ENCODE results near the gene SMARCC2.

SMARCC2 gene

DNA sequence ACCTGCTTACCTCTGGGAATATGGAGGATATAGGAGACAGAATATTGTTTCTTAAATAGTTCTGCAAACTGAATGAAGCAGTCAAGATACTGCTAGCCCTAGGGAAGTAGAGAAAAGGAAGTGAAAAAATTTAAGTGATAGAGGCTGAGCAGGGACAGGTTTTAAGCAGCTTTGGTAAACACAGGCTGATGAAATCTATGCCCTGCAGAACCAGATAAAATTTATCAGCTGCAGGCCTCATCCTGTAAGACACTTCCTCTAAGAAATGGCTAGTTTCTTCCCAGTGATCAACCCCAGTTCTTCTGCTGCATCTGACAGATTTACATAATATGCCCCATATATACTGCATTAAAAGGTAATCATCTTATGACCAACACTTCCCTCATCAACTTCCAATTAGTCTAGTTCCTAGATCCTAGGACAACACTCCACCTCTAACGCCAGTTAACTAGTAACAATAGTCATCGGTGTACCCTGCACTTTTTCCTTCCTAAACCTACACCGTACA is 62.5 kb downstream of the SMARCC2 start:
- in situ Hi-C loops (cut with MboI; ENCODE audit: low sequenced_read_pairs, unreplicated experiment), result no loop called here
- TF ChIP-seq, protein P1, sequence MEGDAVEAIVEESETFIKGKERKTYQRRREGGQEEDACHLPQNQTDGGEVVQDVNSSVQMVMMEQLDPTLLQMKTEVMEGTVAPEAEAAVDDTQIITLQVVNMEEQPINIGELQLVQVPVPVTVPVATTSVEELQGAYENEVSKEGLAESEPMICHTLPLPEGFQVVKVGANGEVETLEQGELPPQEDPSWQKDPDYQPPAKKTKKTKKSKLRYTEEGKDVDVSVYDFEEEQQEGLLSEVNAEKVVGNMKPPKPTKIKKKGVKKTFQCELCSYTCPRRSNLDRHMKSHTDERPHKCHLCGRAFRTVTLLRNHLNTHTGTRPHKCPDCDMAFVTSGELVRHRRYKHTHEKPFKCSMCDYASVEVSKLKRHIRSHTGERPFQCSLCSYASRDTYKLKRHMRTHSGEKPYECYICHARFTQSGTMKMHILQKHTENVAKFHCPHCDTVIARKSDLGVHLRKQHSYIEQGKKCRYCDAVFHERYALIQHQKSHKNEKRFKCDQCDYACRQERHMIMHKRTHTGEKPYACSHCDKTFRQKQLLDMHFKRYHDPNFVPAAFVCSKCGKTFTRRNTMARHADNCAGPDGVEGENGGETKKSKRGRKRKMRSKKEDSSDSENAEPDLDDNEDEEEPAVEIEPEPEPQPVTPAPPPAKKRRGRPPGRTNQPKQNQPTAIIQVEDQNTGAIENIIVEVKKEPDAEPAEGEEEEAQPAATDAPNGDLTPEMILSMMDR (IDR thresholded peaks at IDR 0.05; ENCODE audit: borderline replicate concordance, control extremely low read depth, extremely low read depth, insufficient read depth, missing control alignments), result no peak
- no peak for DNase-seq (ENCODE audit: low spot score)

DNA sequence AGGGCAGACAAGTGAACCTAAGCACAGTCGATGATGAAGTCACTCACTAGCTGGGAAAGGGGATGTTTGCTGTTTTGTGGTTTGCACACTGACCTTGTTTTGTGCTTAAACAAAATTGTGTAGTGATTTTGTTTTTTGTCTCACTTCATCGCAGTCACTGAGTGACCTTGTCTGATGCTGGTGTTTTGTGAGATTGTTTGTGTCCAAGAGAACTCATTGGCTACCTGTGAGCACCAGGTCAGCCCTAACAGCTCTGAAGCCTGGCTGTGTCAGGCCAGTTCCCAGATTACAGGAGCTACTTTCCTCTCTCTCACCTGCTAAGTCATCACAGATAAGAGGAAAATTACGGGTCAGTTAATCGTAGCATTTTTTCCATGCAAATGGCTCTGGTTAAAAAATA is 65.2 kb downstream of the SMARCC2 start:
- no peak for DNase-seq (ENCODE audit: low spot score)
- in situ Hi-C loops (cut with MboI; ENCODE audit: low sequenced_read_pairs, unreplicated experiment), result no loop called here
- TF ChIP-seq, protein P1 (IDR thresholded peaks at IDR 0.05; ENCODE audit: borderline replicate concordance, control extremely low read depth, extremely low read depth, insufficient read depth, missing control alignments), result no peak

DNA sequence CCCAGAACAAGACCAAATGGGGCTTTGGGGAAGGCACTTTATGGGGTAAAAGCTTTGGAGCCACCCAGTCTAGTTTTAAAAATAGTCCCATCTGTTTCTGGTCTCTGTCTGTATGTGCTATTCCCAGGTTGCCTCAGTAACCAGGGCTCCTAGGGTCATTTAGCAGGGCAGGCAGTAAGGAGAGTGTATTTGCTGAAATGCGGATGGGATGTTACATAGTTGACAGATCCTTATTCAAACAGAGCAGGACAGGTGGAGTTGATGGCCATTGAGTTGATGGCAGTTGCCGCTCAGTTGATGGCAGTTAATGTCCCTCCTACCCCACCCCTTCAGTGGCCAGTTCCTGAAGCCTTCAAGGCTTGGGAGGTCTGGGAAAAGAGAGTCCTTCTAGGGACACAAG is 66.6 kb downstream of the SMARCC2 start:
- TF ChIP-seq, protein P1 (IDR thresholded peaks at IDR 0.05; ENCODE audit: borderline replicate concordance, control extremely low read depth, extremely low read depth, insufficient read depth, missing control alignments), result no peak
- DNase-seq (ENCODE audit: low spot score), result no peak
- in situ Hi-C loops (cut with MboI; ENCODE audit: low sequenced_read_pairs, unreplicated experiment), result no loop called here

DNA sequence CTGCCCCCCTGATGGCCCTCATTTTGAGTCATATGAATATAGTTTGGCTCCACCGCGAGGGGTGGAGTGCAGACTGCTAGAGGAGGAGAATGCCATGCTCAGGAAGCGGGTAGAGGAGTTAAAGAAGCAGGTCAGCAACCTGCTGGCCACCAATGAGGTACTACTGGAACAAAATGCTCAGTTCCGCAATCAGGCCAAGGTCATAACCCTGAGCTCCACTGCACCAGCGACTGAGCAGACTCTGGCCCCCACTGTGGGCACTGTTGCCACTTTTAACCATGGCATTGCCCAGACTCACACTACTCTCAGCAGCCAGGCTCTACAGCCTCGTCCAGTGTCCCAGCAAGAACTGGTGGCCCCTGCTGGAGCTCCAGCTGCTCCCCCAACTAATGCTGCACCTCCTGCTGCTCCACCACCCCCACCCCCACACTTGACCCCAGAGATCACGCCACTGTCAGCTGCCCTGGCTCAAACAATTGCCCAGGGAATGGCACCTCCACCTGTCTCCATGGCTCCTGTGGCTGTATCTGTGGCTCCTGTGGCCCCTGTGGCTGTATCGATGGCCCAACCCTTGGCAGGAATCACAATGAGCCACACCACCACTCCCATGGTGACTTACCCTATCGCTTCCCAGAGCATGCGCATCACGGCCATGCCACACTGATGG is 67.9 kb downstream of the SMARCC2 start:
- DNase-seq (ENCODE audit: low spot score), result no peak
- in situ Hi-C loops (cut with MboI; ENCODE audit: low sequenced_read_pairs, unreplicated experiment), result no loop called here
- TF ChIP-seq, protein P1 (IDR thresholded peaks at IDR 0.05; ENCODE audit: borderline replicate concordance, control extremely low read depth, extremely low read depth, insufficient read depth, missing control alignments), result no peak

DNA sequence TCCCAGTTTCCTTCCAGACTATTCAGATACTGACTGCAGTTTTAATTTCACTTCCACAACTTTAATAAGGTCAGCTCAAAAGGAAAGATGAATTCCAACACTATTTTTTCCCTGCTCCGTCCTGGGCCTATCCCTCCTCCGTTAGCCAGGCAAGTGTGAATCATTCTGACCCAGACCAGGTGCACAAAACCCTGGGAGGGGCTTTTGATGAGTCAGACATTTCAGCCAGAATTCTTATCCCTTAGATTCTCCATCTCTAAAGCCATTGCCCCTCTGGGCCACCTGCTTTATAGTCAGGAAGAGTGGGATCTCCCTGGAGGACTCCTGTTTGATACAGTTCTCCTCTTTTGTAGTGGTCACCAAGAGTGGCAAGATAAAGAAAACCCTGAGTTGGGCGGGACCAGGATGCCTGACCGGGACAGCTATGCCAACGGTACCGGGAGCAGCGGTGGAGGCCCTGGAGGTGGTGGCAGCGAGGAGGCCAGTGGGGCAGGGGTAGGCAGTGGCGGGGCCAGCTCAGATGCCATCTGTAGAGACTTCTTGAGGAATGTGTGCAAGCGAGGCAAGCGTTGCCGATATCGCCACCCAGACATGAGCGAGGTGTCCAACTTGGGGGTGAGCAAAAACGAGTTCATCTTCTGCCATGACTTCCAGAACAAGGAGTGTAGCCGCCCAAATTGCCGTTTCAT is 69.0 kb downstream of the SMARCC2 start:
- TF ChIP-seq, protein P1 (IDR thresholded peaks at IDR 0.05; ENCODE audit: borderline replicate concordance, control extremely low read depth, extremely low read depth, insufficient read depth, missing control alignments), result no peak
- DNase-seq (ENCODE audit: low spot score), result no peak
- in situ Hi-C loops (cut with MboI; ENCODE audit: low sequenced_read_pairs, unreplicated experiment), result no loop called here

DNA sequence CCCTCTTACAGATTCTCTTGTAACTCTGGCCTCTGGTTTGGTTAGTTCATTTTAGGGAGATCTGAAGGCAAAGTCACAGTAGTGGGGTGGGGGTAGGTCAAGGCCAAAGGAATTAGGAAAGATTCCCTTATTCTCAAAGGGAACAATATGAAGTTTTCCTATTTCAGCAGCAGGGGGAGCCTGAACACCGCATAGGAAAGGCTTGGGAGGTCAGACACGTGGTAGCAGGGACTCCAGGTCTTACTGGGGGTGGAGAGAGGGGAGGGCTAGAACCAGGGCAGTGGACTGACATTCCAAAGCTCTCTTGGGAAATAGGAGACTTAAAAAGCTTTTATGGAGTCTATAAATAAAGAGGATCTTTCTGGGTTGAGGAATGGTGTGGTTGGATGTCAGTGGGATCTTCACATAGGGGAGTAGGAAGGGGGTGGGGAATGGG is 69.9 kb downstream of the SMARCC2 start:
- TF ChIP-seq, protein P1 (IDR thresholded peaks at IDR 0.05; ENCODE audit: borderline replicate concordance, control extremely low read depth, extremely low read depth, insufficient read depth, missing control alignments), result peak; percentile 68
- in situ Hi-C loops (cut with MboI; ENCODE audit: low sequenced_read_pairs, unreplicated experiment), result no loop called here
- peak; percentile 73 for DNase-seq (ENCODE audit: low spot score)
